ENCODE data around the gene ZFYVE21.

Gene ZFYVE21

DNA sequence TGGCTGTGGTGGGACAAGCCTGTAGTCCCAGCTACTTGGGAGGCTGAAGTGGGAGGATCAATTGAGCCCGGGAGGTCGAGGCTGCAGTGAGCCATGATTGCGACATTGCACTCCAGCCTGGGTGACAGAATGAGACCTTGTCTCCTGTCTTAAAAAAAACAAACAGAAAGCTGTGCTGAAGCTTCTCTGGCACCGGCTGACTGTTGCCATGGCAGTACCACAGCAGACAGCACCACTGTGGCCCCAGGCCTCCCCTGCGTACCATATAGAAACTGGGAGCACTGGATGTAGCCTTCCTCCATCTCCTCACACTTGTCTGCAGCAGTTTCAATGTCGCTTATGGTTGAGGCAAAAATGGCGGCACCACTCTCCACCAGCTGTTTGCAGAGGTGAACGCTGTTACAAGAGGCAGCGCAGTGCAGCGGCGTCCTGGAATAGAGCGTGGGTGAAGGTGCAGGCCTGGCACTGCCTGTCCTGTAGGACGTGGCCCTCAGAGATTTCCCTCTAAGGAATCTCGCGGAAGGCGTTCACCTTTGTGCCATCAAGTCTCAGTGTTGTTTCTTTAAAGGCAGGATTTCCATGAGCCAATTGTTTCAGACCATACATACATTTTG, 21.9 kb downstream of the ZFYVE21 start:
- DNase-seq (ENCODE audit: low spot score): no peak

DNA sequence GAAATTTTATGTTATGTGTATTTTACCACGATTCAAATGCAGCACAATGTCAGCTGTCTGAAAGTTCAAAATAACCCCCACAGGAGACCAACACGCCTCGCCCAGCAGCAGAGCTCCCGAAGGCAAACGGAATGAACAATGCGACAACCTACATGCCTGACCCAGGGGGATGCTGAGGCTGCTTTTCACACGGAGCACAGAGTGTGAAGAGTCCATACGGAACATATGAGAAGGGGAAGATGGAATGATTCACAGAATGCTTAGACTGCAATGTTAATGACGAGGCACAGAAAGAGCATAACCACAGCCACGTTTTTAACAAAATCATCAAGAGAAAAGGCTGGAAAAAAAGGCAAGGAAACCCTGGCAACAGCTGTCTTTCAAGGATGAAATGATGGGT, 22.6 kb downstream of the ZFYVE21 start:
- no peak for DNase-seq (ENCODE audit: low spot score)

DNA sequence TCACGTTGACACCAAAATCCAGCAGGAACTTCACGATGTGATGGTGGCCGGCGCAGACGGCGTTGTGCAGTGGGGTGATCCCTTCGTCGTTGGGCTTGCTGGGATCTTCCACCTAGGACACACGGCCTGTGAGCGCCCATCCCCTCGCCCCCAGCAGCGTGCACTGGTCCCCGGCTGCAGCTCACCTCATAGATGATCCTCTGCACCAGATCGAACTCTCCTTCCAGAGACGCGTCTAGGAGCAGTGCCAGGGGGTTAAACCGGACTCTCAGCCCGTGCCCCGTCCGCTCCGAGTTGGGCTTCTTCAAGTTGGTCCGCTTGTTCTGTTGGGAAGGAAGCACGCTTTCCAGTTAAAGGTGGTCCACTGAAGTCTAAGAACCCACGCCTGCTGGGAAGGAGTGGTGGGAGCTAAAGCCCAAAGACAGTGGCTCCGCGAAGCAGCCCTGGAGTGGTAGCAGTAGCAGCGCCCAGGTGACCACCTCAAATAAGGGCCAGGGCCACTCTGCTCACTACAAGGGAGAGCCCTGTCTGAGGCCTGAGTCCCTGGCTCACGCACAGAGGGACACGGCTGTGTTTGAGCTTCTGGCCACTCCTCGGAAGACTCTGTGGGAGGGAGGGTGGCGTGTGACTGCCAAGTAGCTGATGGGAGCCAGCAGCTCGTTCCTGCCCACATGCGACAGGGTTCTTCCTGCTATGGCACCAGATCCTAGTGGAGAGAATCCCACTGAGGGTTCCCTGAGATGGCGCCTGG, 23.3 kb downstream of the ZFYVE21 start:
- DNase-seq (ENCODE audit: low spot score): no peak

DNA sequence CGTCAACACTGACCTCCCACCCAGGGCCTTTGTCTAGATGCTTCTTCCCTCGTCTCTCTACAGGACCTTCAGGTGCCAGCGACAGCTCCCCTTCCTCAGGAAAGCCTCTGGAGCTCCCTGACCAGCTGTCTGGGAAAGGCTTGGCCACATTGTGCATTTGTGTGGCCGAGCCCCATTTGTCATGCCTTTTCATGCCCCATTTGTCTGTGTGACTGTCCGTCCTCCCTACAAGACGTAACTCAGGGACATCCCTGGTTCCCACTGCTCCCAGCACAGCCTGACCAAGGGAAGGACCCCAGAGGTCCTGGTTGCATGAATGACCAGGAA, 23.8 kb downstream of the ZFYVE21 start:
- no peak for DNase-seq (ENCODE audit: low spot score)

DNA sequence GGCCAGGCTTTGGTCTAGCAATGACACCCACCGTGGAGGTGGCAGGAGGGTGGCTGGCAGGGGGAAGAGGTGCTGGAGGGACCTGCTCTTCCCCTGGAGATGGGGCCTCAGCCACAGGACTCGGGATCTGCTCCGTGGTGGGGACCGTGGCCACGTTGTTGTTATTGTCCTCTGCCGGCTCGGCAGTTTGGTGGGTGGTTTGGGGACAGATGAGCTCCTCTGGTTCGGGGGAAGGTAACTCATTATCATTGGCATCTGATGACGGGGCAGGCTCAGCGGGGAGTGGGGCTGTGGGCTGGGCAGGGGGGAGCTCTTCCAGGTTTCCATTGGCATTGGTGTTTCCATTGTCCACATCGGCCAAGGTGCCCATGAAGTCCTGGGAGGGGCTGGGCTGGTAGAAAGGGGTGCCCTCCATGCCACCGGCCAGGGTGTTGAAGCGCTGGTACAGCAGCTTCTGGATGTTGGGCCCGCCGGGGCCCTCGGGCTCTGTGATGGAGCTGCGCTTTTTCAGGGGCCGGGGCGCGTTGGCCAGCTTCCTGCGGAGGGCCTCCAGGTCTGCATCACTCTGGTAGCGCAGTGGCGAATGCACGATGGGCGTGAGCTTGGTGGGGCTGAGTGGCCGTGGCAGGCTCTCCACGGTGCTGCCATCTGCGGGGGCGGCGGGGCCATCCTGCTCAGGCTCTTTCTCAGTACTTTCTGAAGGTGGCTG, 24.3 kb downstream of the ZFYVE21 start:
- no peak for DNase-seq (ENCODE audit: low spot score)

DNA sequence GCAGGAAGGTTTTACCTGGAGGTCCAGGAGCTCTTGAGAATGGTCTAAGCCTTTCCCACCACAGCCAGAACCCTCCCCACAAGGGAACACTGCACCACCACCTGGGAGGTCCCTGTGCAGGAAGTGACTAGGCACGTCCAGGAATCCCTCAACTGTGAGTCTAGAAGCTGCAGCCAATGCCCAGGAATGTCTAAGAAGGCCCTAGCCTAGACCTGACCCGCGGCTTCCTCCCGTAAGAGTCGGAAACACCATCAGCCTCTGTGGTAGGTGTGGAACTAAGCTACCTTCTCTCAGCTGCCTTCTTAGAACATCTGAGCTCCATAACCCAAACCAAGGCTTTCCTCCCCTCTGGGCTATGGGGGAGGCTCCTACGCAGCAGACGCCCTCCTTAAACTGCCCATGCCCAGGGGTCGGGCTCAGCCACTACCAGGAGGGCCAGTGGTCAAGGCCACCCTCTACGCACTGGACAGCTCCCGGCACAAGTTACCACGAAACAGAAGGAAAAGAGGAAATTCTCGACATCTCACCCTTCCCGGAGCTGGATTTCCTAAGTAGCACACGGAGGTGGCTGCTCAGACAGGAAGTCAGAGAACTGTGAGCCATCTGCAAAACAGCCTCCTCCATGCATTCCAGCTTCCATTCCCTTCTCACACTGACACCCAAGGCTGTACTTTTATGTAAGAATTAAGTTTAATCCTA, 25.5 kb downstream of the ZFYVE21 start:
- no peak for DNase-seq (ENCODE audit: low spot score)

DNA sequence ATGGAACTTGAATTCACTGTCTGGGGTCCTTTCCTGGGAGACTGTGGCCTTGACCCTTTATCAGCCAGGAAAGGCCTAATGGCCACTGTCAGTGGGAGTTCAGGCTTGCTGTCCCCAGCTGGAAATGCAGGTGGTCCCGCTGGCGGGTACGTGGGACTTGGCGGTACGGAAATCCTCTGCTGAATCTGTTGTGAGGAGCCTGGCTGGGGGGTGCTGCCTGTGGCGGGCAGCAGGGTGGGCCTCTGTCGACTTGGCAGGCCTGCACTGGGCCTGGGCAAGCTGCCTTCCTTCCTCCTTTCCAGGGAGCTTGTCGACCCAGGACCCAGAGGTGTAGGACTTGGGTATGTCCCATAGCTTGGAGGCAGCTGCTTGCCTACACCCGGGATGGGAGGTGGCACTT, 26.3 kb downstream of the ZFYVE21 start:
- DNase-seq (ENCODE audit: low spot score): no peak

DNA sequence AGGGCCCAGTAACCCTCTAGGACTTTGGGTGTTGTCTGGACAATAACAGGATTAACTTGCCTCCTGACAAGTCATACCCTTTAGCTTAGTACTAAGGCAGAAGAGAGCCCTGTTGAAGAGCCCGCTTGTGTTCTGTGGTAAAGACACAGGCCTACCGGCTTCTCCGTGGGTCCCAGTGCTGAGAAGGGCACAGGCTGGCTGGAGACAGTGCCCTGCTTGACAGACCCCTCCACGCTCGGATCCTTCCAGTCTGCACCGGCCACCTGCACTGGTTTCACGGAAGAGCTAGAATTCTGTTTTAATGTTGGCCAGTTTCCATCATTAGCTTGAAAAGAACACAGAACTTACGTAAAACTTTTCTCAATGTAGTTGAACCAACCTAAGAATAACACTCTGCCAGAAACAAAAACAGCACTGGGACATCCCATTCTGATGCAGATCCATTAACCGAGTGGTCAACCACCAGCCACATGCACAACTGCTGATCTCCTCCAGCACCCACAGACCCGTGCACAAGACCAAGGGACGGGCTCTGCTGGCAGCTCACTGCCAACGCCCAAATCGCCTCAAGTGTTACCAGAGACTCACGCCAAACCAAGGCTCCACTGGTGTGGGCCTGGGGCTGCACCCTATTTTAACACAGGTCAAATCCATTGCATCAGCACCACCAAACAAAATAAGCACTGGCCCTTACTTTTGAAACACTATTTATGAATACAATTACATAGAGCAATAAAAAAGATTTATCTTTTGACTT, 27.1 kb downstream of the ZFYVE21 start:
- DNase-seq (ENCODE audit: low spot score): no peak

DNA sequence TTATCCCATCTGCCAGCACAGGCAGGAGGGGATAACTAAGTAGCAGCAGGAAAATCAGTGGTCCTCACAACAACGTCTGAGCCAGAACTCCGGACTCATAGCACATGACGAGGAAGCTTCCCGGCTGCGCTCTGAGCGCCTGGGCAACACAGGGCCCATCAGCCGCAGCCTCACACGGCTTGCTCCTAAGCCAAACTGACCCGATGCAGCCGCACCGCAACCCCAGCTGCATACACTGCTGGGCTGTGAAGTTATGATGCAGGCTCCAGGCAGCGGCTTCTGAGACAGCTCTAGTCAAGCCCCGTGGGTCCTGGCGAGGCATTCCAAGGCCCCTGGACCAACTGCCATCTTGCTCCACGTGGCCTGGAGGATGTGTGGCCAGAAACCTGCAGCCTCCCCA, 28.1 kb downstream of the ZFYVE21 start:
- DNase-seq (ENCODE audit: low spot score): no peak

DNA sequence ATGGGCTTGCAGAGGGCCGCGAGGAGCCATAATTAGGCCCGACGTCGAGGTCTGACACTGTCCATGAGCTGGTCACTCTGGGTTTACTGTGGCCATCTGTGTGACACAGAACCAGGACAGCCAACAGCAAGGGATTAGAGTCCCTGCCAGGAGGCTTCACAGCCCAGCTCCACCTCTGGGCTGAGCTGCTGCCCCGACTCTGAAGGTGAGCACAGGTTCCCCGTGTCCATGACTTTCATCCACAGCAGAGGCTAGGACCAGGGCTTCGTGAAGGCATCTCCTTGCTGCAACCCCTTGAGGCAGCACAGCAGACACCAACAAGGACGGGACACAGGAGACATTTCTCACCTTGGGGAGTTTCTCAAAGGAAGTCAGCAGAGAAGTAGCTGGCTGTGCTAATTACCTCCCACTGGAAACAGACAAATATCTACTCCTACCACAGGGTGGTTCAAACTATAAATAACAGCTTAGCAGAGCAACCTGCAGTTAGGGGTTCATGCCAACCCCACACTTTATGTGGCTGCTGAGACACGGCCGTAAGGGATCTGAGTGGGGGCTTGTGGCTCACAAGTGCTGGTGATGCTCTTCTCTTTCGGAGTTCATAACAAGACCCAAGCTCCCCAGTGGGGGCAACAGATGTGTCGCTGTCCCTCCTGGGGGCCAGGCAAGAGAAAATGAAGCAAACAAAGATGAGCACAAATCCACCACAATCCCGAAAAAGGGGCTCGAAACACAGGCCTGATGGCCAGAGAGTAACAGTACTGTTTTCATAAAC, 29.2 kb downstream of the ZFYVE21 start:
- DNase-seq (ENCODE audit: low spot score): no peak

DNA sequence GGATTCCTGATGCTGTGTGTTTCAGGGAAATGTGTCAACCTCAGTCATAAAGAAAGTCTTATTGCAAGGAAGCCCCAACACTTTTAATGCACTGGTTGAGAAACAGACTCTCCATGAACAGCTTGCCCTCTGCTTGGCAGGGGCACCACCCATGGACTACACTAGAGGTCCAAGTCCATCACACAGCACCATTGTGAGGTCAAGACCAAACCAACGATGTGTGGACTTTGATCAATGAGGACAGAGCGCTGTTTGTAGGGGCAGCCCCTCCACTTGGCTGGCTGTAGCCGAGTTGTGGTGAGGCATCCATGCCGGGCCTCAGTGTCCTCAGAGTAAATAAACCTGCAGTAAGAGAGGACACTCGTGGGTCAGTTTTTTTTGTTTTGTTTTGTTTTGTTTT, 29.8 kb downstream of the ZFYVE21 start:
- no peak for DNase-seq (ENCODE audit: low spot score)

DNA sequence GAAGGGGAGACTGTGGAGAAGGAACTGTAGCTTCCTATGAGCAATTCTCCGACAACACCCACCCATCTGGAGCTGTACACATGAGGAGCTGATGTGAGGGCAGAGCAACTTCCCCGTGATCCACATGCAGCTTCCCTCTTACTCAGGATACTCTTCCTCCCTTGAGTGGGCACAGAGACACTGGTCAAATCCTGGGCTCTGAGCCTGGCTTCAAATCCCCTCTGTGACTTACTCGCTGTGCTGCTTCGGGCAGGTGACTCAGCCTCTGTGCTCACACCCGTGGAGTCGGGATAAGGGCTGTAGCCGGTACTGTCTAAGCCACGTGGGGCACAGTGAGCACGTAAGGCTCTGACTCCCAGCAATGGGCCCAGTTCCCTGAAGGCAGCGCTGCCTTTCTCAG, 31.1 kb downstream of the ZFYVE21 start:
- no peak for DNase-seq (ENCODE audit: low spot score)

DNA sequence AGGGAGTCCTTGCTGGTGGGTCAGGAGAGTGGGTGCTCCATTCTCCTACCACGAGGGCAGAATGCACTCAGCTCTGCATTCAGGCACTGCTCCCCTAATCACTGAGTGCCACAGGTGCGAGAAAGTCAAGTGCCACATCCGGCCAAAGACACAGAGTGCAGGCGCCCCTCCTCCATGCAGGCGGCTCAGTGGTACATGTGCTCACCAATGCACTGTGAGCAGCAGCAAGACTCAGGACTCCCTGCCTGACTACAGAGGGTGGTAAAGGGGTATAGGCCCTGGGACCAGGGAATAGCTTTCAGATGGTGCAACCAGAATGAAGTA, 32.9 kb downstream of the ZFYVE21 start:
- DNase-seq (ENCODE audit: low spot score): peak; percentile 63

DNA sequence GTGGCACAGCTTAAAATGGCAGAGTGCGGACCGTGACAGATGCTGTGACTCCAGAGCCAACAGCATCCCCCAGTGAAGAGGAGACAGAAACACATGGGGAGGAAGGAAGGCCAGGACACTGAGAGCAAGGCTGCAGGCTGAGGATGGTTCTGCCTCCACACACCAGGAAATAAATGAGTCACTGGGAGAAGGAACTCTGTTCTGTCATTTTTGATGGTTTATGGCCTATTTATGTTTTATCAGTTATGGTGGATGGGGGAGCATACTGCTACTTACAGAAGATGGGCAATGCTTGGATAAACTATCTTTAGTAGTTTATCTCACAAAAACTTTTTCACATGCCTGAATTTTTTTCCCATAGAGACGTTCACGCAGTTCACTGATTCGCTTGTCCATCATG, 33.8 kb downstream of the ZFYVE21 start:
- no peak for DNase-seq (ENCODE audit: low spot score)

DNA sequence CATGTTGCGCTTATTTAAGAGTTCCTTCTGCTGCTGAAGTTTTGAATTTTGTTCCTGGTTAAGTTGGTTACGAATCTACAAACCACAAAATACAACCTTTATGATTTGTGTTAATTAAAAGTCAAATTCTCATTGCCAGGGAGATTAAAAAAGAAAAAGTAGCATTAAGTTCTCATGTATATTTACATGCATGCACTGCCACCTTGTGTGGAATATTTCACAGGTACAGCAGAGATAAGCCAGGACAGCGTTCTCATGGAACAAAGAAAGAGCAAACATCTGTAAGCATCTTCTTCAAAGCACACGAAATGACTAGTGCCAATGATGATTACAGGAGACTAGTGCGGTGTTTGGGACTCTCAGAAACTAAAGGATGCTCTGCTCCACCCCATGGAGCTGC, 34.2 kb downstream of the ZFYVE21 start:
- no peak for DNase-seq (ENCODE audit: low spot score)

DNA sequence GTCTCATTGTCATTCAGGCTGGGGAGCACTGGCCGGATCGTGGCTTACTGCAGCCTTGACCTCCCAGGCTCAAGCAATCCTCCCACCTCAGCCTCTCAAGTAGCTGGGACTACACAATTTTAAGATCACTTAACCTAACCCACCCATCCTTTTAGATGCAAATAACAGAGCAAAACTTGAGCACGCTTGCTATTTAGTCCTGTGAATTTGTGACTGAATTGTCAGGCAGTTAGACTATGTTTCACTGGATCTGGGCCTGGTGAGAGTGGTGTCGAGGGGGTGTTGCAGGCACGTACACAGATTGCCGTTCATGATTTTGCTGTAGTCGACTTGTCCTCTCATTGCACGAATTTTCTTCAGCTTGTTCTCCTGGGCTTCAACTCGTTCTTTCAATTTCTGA, 38.2 kb downstream of the ZFYVE21 start:
- DNase-seq (ENCODE audit: low spot score): no peak

DNA sequence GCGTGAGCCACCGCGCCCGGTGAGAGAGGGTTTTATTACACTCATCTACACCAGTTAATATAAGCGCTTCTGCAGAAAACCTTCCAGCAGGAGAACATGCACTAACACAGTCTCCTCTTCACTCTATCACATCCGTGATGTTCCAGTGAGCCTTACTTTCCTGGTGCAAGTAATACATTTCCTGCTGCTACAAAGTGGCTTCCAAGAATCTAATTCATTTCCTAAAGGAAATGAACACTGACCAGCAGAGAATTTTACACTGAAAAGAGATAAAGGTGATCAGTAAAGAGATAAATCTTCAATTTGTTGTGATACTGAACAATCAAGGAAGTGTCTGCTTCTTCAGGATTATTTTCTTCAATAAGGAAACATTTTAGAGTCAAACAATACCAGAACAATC, 39.5 kb downstream of the ZFYVE21 start:
- no peak for DNase-seq (ENCODE audit: low spot score)

DNA sequence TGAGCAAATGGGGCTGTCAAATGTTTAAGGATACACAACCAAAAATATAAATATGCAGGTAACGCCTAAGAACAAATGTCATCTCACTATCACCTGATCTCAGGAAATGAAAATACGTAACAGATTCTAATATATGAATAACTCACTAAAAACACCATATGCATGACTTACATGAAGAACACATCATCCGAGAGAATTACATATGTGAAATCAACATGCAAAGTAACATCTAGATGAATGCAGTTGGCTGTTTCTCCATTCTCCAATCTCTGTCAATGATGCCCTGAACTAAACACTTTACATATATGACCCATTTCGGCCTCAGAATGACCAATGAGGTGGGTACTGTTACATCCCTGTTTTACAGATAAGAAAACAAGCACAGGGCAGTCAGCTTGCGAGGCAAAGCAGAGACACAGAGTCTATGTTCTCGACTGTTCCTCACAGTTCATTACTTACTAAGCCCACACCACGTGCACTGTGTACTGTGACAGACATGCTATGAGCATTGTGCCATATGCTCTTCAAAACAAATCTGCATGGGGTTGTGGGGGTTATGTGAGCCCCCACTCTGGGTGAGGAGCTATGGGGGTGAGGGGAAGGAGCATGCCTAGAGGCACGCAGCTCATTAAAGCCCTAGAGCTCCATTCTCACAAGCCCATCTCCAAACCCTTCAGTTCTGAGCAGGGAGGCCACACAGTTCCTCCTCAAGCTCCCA, 42.6 kb downstream of the ZFYVE21 start:
- DNase-seq (ENCODE audit: low spot score): no peak

DNA sequence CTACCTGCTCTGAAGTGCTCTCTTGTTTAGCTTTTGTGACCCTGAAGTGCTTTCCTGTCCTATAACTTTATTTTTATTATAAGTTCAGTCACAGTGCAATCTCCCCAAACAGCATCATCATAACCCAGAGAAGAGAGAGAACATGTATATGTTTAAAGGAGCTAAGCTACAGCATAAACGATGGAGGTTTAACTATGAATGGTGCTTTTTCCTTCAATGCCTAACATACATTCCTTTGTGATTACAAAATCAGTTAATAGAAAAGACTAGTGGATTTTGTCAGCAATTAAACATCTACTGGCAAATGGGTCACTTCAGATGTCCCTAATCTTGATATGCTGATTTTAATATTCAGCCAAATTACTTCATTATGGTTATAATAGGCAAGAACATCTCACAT, 46.4 kb downstream of the ZFYVE21 start:
- DNase-seq (ENCODE audit: low spot score): no peak

DNA sequence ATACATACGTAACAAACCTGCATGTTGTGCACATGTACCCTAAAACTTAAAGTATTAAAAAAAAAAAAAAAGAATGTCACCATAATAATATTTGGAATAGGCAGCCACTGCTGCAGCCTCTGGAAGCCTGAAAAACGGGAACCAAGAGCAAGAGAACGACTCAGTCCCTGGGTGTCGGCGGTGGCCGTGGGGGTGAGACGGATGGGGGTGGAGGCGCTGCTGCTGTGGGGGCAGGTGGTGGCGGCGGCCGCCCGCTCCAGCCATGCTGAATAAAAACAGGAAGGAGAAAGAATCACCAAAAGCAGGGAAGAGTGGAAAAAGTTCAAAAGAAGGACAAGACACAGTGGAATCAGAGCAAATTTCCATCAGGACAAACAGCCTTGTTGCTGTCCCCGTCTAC, 46.9 kb downstream of the ZFYVE21 start:
- no peak for DNase-seq (ENCODE audit: low spot score)
